Measurements from ENCODE around the gene HAUS8. TPM values are rescaled to one million over a fixed set of nuclear protein-coding genes. Genes with fewer than 3 reads are reported as not detected.
A peak's percentile ranks its signal among the peaks of the same experiment; 100 is the strongest.

HAUS8 gene
- total and polyA plus RNA-seq, 12 donors: 3.9 to 17.9 (median 9.0) TPM

- no peak for TF ChIP-seq CTCF (IDR thresholded peaks at IDR 0.05)
- H3K9me3 ChIP-seq (replicated peaks in 1 of 3): no peaks in the 10 kb centered on the region
- intact Hi-C loops (cut with DNase I): no loop called here
- H3K4me1 ChIP-seq (replicated peaks in 1 of 2): peaks cover 27 to 55% of the 10 kb centered on the region in 2 donors
- peak overlapping the region in 2 of 4 donors; percentile 5 to 43 for H3K4me3 ChIP-seq
- no peaks in the 10 kb centered on the region for H3K27me3 ChIP-seq
- peak overlapping the region; percentile 79 to 97 (median 95) for H3K27ac ChIP-seq
- WGBS, 4 donors: 34 to 47% (median 43%) methylated on average over 17 to 19 of the region's 19 CpGs
- H3K36me3 ChIP-seq (replicated peaks in 1 of 2): no peaks in the 10 kb centered on the region
- peak in 3 of 7 donors; percentile 48 to 69 (median 67) for DNase-seq
Observed at GRCh38 chr19:17078920-17079709, 3.9 kb upstream of the HAUS8 start.

- intact Hi-C loops (cut with DNase I): no loop called here
- H3K4me1 ChIP-seq (replicated peaks in 1 of 2): peaks cover 29 to 59% of the 10 kb centered on the region in 2 donors
- peak overlapping the region in 3 of 5 donors; percentile 95 to 97 (median 96) for H3K27ac ChIP-seq
Observed at GRCh38 chr19:17078036-17078919, 3.0 kb upstream of the HAUS8 start.

GRCh38 chr19:17077447-17078028 lies 2.3 kb upstream of the HAUS8 start:
- no peak for TF ChIP-seq CTCF (IDR thresholded peaks at IDR 0.05)
- TF ChIP-seq POLR2A (IDR thresholded peaks at IDR 0.05): no peak
- Histone ChIP-seq H3K4me1 (replicated peaks in 1 of 2) (peaks cover 29 to 58% of the 10 kb centered on the region in 2 donors), H3K27ac (peak overlapping the region in 2 of 5 donors; percentile 77 to 95), H3K36me3 (replicated peaks in 1 of 2) (no peaks in the 10 kb centered on the region), H3K9me3 (replicated peaks in 1 of 3) (no peaks in the 10 kb centered on the region), H3K4me3 (no peak overlapping the region), H3K27me3 (no peaks in the 10 kb centered on the region)
- intact Hi-C loops (cut with DNase I): no loop called here
- DNase-seq: no peak
- 80 to 83% (median 81%) methylated on average over 14 to 17 of the region's 17 CpGs for WGBS, 4 donors

More at GRCh38 chr19:17078036-17078919, 3.0 kb upstream of the HAUS8 start:
- 69 to 75% (median 72%) methylated on average over 19 of the region's 19 CpGs for WGBS, 4 donors
- H3K9me3 ChIP-seq (replicated peaks in 1 of 3): no peaks in the 10 kb centered on the region
- H3K27me3 ChIP-seq: no peaks in the 10 kb centered on the region
- H3K36me3 ChIP-seq (replicated peaks in 1 of 2): no peaks in the 10 kb centered on the region
- no peak overlapping the region for H3K4me3 ChIP-seq
- DNase-seq: peak in 2 of 7 donors; percentile 26 to 35
- no peak for TF ChIP-seq POLR2A (IDR thresholded peaks at IDR 0.05)
- no peak for TF ChIP-seq CTCF (IDR thresholded peaks at IDR 0.05)
